HEK293 (cell line): ENCODE results near the gene PAQR7.

Experiments used
- AEBP2 ChIP-seq: fragments of 450-650 bp; formaldehyde crosslinking; IDR thresholded peaks from 2 replicates; pipeline ENCODE4 v1.5.1; 2016; ENCODE audit warnings: missing biosample characterization, missing genetic modification characterization, borderline replicate concordance
- CTCF ChIP-seq: fragments of 450-650 bp; formaldehyde crosslinking; IDR thresholded peaks from 2 replicates; pipeline ENCODE4 v1.5.1; 2016; ENCODE audit warnings: missing biosample characterization, missing genetic modification characterization
- KLF10 ChIP-seq: fragments of 450-650 bp; IDR thresholded peaks from 2 replicates; pipeline ENCODE4 v1.5.1; 2018; ENCODE audit warnings: missing biosample characterization, mild to moderate bottlenecking, missing genetic modification characterization
- KLF17 ChIP-seq: fragments of 450-650 bp; formaldehyde crosslinking; IDR thresholded peaks from 2 replicates; pipeline ENCODE4 v1.5.1; 2016; ENCODE audit warnings: missing biosample characterization, missing genetic modification characterization
- KLF7 ChIP-seq: fragments of 450-650 bp; formaldehyde crosslinking; IDR thresholded peaks from 2 replicates; pipeline ENCODE4 v1.5.1; 2016; ENCODE audit warnings: missing biosample characterization, missing genetic modification characterization, borderline replicate concordance
- REPIN1 ChIP-seq: fragments of 450-650 bp; formaldehyde crosslinking; IDR thresholded peaks from 2 replicates; pipeline ENCODE4 v1.5.1; 2017; ENCODE audit warnings: missing biosample characterization, missing genetic modification characterization, low read depth
- TRIM28 ChIP-seq: IDR thresholded peaks from 2 replicates; pipeline ENCODE4 v1.6.1; 2011; ENCODE audit warnings: low read length, control low read depth, borderline replicate concordance
- YY1 ChIP-seq: fragments of 450-650 bp; formaldehyde crosslinking; IDR thresholded peaks from 2 replicates; pipeline ENCODE4 v1.5.1; 2018; ENCODE audit warnings: missing biosample characterization, missing genetic modification characterization
- ZBTB11 ChIP-seq: fragments of 450-650 bp; formaldehyde crosslinking; conservative IDR thresholded peaks from 2 replicates; pipeline ENCODE4 v1.5.1; 2016; ENCODE audit warnings: low read depth, missing biosample characterization, missing genetic modification characterization
- ZBTB44 ChIP-seq: fragments of 450-650 bp; IDR thresholded peaks from 2 replicates; pipeline ENCODE4 v1.5.1; 2018; ENCODE audit warnings: missing biosample characterization, mild to moderate bottlenecking, missing genetic modification characterization
- ZBTB7A ChIP-seq: fragments of 450-650 bp; formaldehyde crosslinking; IDR thresholded peaks from 2 replicates; pipeline ENCODE4 v1.5.1; 2016; ENCODE audit warnings: low read depth, missing biosample characterization, missing genetic modification characterization
- ZFHX2 ChIP-seq: fragments of 450-650 bp; formaldehyde crosslinking; conservative IDR thresholded peaks from 2 replicates; pipeline ENCODE4 v1.5.1; 2016; ENCODE audit warnings: missing biosample characterization, missing genetic modification characterization
- ZFP37 ChIP-seq: fragments of 450-650 bp; formaldehyde crosslinking; IDR thresholded peaks from 2 replicates; pipeline ENCODE4 v1.5.1; 2016; ENCODE audit warnings: missing biosample characterization, missing genetic modification characterization
- ZNF114 ChIP-seq: fragments of 450-650 bp; formaldehyde crosslinking; IDR thresholded peaks from 2 replicates; pipeline ENCODE4 v1.5.0; 2017; ENCODE audit warnings: missing biosample characterization, missing genetic modification characterization
- ZNF133 ChIP-seq: fragments of 450-650 bp; formaldehyde crosslinking; IDR thresholded peaks from 2 replicates; pipeline ENCODE4 v1.5.1; 2016; ENCODE audit warnings: missing biosample characterization, missing genetic modification characterization
- ZNF174 ChIP-seq: fragments of 450-650 bp; formaldehyde crosslinking; IDR thresholded peaks from 2 replicates; pipeline ENCODE4 v1.5.0; 2017; ENCODE audit warnings: missing biosample characterization, mild to moderate bottlenecking, missing genetic modification characterization
- ZNF302 ChIP-seq: fragments of 450-650 bp; formaldehyde crosslinking; IDR thresholded peaks from 2 replicates; pipeline ENCODE4 v1.5.1; 2016; ENCODE audit warnings: missing biosample characterization, missing genetic modification characterization, low read depth
- ZNF335 ChIP-seq: fragments of 450-650 bp; formaldehyde crosslinking; conservative IDR thresholded peaks from 2 replicates; pipeline ENCODE4 v1.5.1; 2016; ENCODE audit warnings: missing biosample characterization, missing genetic modification characterization
- ZNF404 ChIP-seq: fragments of 450-650 bp; formaldehyde crosslinking; IDR thresholded peaks from 2 replicates; pipeline ENCODE4 v1.5.1; 2017; ENCODE audit warnings: missing biosample characterization, missing genetic modification characterization
- ZNF580 ChIP-seq: fragments of 450-650 bp; formaldehyde crosslinking; IDR thresholded peaks from 2 replicates; pipeline ENCODE4 v1.5.1; 2016; ENCODE audit warnings: missing biosample characterization, missing genetic modification characterization
- ZNF660 ChIP-seq: fragments of 450-650 bp; IDR thresholded peaks from 2 replicates; pipeline ENCODE4 v1.5.1; 2018; ENCODE audit warnings: missing biosample characterization, mild to moderate bottlenecking, missing genetic modification characterization
- ZNF837 ChIP-seq: fragments of 450-650 bp; formaldehyde crosslinking; IDR thresholded peaks from 2 replicates; pipeline ENCODE4 v1.5.1; 2016; ENCODE audit warnings: missing biosample characterization, missing genetic modification characterization
- ZNF843 ChIP-seq: fragments of 450-650 bp; formaldehyde crosslinking; IDR thresholded peaks from 2 replicates; pipeline ENCODE4 v1.5.1; 2016; ENCODE audit warnings: missing biosample characterization, missing genetic modification characterization
- ZSCAN4 ChIP-seq: fragments of 450-650 bp; formaldehyde crosslinking; IDR thresholded peaks from 2 replicates; pipeline ENCODE4 v1.5.1; 2017; ENCODE audit warnings: missing biosample characterization, missing genetic modification characterization

The PAQR7 gene

GRCh38 chr1:25858906-25859789 lies 16.4 kb downstream of the PAQR7 start, which contains the start of gene AUNIP (continued):
- no peak for TF ChIP-seq ZNF837 (tag by site-specific recombination)
- TF ChIP-seq ZFHX2 (tag by site-specific recombination) = peak; percentile 92
- peak; percentile 80; the same call in 1 of the 2 replicates for TF ChIP-seq KLF7
- TF ChIP-seq ZFP37 = peak; percentile 95
- TF ChIP-seq ZSCAN4 (tag by site-specific recombination) = peak; percentile 62
- TF ChIP-seq KLF17 (tag by site-specific recombination) = peak; percentile 91
- peak; percentile 76 for TF ChIP-seq ZBTB7A
- peak; percentile 34; the same call in 1 of the 2 replicates for TF ChIP-seq ZNF133
- peak; percentile 40; the same call in 1 of the 2 replicates for TF ChIP-seq ZBTB44 (tag by site-specific recombination)
- TF ChIP-seq ZNF335 (tag by site-specific recombination) = peak; percentile 97
- peak; percentile 71; the same call in 1 of the 2 replicates for TF ChIP-seq AEBP2 (tag by site-specific recombination)
- TF ChIP-seq ZNF114 = no peak
- TF ChIP-seq REPIN1 = 0 out of 2 replicates have a peak, but pooled peaks have one; percentile 55
- TF ChIP-seq TRIM28 = peak; percentile 34; the same call in 1 of the 2 replicates
- no peak for TF ChIP-seq ZNF404 (tag by site-specific recombination)
- TF ChIP-seq ZNF660 (tag by site-specific recombination) = peak; percentile 92
- TF ChIP-seq ZNF580 = peak; percentile 75; the same call in 1 of the 2 replicates
- TF ChIP-seq ZNF843 (tag by site-specific recombination) = peak; percentile 80
- peak; percentile 83; the same call in 1 of the 2 replicates for TF ChIP-seq YY1 (tag by site-specific recombination)
- peak; percentile 47 for TF ChIP-seq ZBTB11
- peak; percentile 92 for TF ChIP-seq CTCF (tag by site-specific recombination)
- peak; percentile 91 for TF ChIP-seq KLF10 (tag by site-specific recombination)
- no peak for TF ChIP-seq ZNF302 (tag by site-specific recombination)
- no peak for TF ChIP-seq ZNF174
